ENCODE data around the gene IL17C.

IL17C gene

GRCh38 chr16:88626646-88627045 lies 11.7 kb upstream of the IL17C start:
- H3K4me3 ChIP-seq (ENCODE audit: low read depth, low read length) = no peak overlapping the region

DNA sequence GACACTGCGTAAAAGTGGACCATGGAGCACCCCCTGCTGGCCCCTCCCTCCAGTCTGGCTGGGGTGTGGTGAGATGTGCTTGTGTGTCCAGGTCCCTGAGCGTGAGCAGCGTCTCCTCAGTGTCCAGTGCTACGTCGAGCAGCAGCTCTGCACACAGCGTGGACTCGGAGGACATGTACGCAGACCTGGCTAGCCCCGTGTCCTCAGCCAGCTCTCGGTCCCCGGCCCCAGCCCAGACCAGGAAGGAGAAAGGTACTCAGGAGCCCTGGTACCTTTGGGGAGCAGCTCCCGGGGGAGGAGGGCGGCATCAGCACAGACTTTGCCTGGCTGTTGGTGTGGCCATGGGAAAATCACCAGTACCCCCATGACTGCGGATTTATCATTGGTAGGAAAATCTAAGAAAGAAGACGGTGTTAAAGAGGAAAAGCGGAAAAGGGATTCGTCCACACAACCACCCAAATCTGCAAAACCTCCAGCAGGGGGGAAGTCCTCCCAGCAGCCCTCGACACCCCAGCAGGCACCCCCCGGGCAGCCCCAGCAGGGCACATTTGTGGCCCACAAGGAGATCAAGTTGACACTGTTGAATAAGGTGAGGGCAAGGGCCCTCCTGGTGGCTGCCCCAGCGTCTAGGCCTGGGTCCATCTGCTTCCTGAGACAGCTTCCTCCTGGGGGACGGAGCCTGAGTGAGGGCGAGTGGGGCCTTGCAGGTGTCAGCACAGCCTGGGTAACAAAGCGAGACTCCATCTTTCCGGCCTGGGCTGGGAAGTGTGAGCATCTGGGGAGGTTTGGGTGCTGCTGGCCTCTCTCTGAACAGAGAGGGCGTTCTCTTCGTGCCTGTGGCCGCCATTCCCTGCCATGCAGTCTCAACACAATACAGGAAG lies 10.6 kb upstream of the IL17C start:
- H3K4me3 ChIP-seq (ENCODE audit: low read depth, low read length) = no peak overlapping the region

DNA sequence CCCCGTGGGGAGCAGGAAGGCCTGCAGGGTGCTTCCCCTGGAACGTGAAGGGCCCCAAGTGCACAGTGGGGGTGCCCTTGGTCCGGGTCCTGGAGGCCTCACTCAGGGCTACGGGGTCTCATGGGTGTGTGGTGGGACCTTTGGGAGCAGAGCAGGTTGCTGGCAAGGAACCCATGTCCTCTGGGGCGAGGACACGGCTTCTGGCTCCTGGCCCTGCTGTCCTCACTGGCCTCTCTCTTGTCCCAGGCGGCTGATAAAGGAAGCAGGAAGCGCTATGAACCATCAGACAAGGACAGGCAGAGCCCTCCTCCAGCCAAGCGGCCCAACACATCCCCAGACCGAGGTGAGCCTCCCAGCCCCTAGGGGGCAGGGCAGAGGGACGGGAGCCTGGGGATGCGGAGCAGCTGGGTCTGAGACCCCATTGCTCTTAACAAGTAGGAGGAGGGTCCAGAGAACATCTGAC lies 9.8 kb upstream of the IL17C start:
- no peak overlapping the region for H3K4me3 ChIP-seq (ENCODE audit: low read depth, low read length)

GRCh38 chr16:88629835-88630234 lies 8.5 kb upstream of the IL17C start:
- no peak overlapping the region for H3K4me3 ChIP-seq (ENCODE audit: low read depth, low read length)

GRCh38 chr16:88630433-88630832 lies 7.9 kb upstream of the IL17C start:
- H3K4me3 ChIP-seq (ENCODE audit: low read depth, low read length) = no peak overlapping the region

DNA sequence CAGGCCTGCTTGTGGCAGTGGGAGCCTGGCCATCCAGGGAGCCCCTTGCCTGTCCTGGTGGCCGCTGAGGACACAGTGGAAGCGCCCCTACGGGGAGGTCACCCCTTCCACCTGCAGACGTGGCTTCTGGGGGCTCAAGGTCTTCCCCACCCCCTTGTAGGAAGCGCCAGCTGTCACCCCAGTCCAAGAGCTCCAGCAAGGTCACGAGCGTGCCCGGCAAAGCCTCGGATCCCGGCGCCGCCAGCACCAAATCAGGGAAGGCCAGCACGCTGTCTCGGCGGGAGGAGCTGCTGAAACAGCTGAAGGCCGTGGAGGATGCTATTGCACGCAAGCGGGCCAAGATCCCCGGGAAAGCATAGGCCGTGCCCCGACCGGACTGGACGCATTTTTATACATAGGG lies 7.4 kb upstream of the IL17C start:
- H3K4me3 ChIP-seq (ENCODE audit: low read depth, low read length) = no peak overlapping the region

DNA sequence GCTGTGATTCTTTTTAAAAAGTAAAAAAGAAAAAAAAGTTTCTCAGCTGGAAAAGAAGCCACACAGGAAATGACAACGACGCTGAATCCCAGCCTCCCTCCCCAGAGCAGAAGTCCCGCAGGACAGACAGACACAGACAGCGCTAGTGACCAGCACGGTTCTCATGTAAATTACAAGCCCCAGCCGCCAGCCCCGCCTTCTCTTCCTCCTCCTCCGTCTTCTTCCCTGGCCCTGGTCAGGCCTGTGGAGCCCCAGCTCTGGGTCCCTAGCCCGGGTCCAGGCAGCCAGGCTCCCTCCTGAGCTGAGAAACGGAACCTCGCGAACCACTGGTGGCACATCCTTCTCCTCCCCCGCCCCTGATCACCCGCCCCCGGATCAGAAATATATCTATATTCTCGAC lies 7.0 kb upstream of the IL17C start:
- H3K4me3 ChIP-seq (ENCODE audit: low read depth, low read length) = no peak overlapping the region

DNA sequence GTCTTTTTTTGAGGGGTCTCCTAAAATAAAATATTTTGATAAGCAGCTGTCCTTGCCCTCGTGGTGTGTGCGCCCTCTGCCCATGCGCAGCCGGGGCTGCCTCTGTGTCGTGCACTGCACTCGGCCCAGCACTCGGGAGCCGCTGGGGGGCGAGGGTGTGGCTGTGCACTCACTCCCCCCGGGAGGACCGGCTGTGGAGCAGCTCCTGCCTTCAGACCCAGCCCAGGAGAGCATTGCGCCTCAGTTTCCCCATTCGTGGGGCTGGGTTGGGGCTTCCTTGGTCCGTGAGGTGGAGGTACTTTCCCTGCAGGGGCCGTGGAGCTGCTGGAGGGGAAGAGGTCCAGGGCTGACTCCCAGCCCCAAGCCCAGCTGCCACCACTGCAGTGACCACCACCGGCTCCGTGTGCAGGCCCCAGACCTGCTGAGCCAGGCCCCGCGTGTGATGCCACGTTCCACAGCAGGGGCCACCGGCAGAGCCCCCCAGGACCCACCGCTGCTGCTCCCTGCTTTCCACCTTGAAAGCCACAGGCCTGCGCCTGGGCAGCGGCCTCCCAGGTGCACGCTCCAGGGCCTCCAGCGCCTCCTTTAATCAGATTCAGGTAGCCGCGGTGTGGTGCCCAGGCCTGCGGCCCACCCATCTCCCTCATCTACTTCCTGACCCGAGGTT lies 6.3 kb upstream of the IL17C start:
- H3K4me3 ChIP-seq (ENCODE audit: low read depth, low read length) = no peak overlapping the region

DNA sequence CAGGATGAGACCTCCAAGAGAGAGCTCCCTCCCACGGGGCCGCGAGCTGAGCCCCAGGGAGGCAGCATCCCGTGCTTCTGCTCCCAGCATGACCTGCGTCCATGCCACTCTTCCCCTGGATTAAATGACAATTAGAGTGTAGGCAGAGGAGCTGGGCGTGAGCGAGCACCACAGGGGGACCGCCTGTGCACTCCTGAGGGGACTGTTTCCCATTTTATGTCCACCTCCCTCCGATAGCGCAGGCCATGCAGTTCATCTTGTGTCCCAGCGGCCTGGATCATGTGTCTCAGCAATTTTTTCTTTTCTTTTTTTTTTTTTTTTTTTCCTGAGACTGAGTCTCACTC lies 5.8 kb upstream of the IL17C start:
- no peak overlapping the region for H3K4me3 ChIP-seq (ENCODE audit: low read depth, low read length)

GRCh38 chr16:88633684-88634140 lies 4.7 kb upstream of the IL17C start:
- H3K4me3 ChIP-seq (ENCODE audit: low read depth, low read length) = peak overlapping the region; percentile 53

DNA sequence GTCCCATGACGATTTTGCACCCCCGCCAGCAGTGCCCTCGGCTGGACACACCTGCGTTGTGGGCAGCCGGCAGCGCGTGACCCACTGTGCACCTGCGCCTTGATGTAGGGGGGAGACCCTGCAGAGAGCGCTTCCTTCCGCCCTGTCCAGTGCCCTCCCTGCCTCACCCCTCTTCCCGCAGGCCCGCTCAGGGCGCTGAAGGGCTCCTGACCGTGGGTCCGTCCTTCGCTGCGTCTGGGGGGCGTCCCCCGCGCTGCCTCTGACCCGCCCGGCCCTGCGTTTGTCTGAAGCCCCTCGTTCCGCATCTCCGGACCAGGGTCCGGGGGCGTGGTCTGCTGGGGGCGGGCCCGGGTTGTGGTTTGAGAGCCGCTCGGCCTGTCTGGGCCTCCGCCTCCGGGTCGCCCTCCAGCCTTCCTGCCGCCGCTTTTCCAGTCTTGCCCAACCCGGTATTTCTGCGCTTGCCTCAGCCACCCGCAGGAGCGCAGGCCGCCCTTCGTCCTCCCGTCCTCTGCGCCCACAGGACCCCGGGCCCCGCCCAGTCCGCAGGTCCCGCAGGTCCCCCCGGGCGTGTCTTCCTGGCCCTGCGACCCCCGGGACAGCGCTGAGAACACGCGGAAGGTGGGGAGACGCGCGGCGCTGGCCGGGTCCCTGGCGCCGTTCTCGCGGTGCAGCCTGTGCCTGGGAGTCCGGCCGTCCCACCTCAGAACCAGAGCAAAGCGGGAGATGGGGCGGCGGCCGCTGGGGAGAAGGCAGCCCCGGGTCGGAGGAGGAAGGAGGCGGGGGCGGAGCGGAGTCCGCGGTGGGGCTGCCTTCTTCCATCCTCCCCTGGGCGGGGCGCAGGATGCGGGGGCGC lies 4.0 kb upstream of the IL17C start:
- H3K4me3 ChIP-seq (ENCODE audit: low read depth, low read length) = peak overlapping the region; percentile 53

DNA sequence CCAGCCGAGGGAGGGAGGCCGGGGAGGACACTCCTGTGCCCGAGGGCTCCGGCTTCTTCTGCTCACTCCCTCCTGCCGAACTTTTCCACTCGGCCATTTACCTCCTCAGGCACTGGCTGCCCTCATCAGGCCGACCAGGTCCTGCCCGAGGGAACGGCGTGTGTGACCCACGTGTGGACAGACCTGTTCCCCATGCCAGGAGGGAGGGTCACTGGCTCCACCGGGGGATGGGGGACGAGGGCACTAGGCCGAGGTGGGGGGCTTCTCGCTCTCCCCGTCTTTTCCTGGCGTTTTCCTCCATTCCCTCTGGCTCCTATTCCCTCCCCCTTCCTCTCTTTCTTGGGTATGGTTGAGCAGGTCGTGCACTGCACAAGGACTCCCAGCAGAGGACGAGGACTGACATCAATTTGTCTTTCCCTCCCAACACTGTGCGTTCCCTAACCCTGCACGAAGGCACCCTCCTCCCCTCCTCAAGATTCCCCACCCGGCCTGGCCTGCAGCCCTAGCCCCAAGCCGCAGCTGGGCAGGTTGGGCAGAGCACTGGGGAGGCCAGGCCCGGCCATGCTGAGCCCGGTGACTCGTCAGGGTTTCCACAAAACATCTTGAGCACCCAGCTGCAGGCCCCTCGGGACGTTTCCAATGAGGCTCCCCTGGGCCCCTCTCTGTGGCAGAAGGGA lies 3.2 kb upstream of the IL17C start:
- H3K4me3 ChIP-seq (ENCODE audit: low read depth, low read length) = peak overlapping the region; percentile 53

- H3K4me3 ChIP-seq (ENCODE audit: low read depth, low read length) = no peak overlapping the region
Measured at GRCh38 chr16:88635671-88636319, 2.6 kb upstream of the IL17C start.

DNA sequence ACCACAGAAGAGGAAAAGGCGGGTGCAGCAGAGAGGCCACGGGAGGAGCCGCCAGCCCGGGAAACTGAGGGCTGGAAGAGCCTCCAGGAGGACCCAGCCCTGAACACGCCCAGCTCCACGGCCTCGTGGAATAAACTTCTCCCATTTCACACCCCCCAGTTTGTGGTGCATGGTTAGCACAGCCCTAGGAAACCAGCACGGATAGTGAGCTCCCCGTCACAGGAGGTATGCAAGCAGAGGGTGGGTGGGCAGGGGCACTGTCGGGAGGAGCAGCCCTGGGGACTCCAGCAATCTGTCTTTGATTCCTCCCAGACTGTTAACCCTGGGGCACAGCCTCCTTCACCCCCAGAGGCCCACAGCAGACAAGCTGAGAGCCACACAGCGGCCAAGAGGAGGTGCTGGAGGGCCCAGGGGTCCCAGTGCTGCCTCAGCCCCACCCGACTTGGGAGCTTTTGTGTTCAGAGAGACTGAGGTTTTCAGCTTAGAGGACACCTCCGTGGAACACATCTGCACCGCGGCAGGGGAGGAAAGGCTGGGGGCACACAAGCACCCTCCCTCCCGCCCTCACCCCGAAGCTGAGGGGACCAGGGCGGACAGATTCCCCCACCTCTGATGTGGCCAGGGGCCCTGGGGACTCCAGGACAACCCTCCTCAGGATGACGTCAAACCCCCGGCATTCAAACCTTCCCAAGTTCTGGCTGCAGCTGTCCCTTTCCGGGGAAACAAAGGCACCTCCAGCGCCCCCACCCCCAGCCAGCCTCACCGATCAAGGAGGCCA lies 1.7 kb upstream of the IL17C start:
- no peak overlapping the region for H3K4me3 ChIP-seq (ENCODE audit: low read depth, low read length)

DNA sequence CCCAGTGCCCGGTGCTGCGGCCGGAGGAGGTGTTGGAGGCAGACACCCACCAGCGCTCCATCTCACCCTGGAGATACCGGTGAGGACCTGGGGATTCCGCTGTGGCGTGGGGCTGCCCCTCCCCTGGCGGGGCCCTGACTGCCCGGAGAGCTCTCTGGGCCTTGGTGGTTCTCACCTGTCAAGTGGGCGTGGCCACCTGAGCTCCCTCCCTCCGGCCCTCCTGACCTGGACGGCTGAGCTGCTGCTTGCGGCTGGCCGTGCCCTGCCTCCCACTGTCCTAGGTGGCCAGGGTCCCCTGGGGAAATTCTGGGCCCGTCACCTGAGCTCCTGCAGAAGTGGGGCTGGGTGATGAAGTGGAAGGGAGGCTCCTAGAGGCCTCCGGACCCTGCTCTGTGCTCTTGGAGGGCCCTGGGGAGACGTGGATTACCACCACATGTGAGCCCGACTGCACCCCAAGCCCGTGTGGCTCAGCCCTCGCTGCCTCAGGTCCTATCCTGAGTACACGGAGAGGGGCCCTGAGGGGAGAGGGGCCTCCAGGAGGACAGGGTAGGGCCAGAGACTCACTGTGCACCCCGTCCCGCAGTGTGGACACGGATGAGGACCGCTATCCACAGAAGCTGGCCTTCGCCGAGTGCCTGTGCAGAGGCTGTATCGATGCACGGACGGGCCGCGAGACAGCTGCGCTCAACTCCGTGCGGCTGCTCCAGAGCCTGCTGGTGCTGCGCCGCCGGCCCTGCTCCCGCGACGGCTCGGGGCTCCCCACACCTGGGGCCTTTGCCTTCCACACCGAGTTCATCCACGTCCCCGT lies 1.1 kb downstream of the IL17C start:
- H3K4me3 ChIP-seq (ENCODE audit: low read depth, low read length) = no peak overlapping the region

DNA sequence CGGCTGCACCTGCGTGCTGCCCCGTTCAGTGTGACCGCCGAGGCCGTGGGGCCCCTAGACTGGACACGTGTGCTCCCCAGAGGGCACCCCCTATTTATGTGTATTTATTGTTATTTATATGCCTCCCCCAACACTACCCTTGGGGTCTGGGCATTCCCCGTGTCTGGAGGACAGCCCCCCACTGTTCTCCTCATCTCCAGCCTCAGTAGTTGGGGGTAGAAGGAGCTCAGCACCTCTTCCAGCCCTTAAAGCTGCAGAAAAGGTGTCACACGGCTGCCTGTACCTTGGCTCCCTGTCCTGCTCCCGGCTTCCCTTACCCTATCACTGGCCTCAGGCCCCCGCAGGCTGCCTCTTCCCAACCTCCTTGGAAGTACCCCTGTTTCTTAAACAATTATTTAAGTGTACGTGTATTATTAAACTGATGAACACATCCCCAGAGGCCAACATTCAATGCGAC lies 1.7 kb downstream of the IL17C start:
- H3K4me3 ChIP-seq (ENCODE audit: low read depth, low read length) = no peak overlapping the region

DNA sequence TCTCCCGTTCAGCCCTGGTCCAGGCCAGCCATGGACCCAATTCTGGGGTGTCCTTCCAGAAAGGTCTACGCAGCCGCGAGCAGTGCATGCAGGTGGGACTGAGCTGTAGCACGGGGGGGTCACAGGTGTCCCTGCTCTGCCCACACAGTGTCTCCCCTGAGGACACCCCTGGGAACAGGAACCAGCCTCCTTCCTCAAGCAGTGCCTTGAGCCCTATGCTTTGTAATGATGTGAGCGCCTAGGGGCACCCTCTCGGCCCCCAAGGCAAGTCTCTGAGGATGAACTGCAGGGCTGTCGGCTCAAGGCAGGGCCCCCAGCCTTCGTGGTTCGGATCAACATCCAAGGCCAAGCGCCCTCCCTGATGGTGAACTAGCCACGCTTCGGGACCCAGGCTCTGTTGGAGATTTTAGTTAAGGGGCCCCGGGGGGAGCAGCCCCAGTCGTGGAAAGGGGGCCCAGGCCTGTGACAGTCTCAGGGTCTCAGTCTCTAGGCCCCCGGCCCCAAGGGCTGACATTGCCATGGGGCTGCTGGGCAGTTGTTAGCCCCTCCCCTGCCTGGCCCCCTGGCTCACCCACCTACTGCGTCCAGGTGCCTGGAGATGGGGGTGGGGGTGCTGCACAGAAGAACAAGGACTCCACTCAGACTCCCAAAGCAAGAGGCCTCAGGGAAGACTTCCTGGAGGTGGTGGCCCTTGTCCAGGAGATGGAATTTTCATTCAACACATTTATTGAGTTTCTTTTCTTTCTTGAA lies 2.3 kb downstream of the IL17C start:
- H3K4me3 ChIP-seq (ENCODE audit: low read depth, low read length) = no peak overlapping the region

All from iPS-11a (cell line).